SK-N-SH treated with all-trans-retinoic acid at 6 μM for 48 hours (cell line): Measurements from ENCODE around the gene WBP2.

Source experiments
- ISL1 ChIP-seq: fragments of 250-450 bp; sonication (Bioruptor Pico); IDR thresholded peaks from 2 replicates; pipeline ENCODE4 v2.1.2; 2022; ENCODE audit warnings: mild to moderate bottlenecking, moderate library complexity
- TF ChIP-seq, protein P1 (sequence below): fragments of 250-450 bp; sonication (Bioruptor Pico); IDR thresholded peaks from 2 replicates; pipeline ENCODE4 v1.5.0; 2020; ENCODE audit warnings: mild to moderate bottlenecking, moderate library complexity

DNA sequence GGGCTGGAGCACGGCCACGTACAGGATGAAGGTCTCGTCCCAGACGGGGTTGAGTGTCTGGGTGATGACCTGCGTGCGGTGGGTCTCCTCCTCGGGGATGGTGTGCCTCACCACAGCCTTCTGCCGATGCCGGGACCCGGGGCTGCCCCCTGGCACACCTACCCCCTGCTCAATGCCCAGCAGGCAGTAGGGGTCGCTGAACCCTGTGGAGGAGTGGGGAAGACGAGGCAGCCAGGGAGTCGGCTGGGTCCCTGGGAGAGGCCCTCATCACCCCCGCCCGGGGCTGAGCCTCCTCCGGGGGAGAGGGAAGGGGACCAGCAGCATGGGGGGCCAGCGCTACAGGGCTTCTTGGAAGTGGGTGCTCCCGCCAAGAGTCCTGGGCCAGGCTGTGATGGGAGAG lies 12.7 kb downstream of the WBP2 start:
- TF ChIP-seq, protein P1, sequence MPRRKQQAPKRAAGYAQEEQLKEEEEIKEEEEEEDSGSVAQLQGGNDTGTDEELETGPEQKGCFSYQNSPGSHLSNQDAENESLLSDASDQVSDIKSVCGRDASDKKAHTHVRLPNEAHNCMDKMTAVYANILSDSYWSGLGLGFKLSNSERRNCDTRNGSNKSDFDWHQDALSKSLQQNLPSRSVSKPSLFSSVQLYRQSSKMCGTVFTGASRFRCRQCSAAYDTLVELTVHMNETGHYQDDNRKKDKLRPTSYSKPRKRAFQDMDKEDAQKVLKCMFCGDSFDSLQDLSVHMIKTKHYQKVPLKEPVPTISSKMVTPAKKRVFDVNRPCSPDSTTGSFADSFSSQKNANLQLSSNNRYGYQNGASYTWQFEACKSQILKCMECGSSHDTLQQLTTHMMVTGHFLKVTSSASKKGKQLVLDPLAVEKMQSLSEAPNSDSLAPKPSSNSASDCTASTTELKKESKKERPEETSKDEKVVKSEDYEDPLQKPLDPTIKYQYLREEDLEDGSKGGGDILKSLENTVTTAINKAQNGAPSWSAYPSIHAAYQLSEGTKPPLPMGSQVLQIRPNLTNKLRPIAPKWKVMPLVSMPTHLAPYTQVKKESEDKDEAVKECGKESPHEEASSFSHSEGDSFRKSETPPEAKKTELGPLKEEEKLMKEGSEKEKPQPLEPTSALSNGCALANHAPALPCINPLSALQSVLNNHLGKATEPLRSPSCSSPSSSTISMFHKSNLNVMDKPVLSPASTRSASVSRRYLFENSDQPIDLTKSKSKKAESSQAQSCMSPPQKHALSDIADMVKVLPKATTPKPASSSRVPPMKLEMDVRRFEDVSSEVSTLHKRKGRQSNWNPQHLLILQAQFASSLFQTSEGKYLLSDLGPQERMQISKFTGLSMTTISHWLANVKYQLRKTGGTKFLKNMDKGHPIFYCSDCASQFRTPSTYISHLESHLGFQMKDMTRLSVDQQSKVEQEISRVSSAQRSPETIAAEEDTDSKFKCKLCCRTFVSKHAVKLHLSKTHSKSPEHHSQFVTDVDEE, result no peak
- TF ChIP-seq ISL1 (CRISPR knock-in tag), result no peak
